IgD-negative memory B cell (primary cell): Measurements from ENCODE around the gene SYK. TPM values are rescaled to one million over a fixed set of nuclear protein-coding genes. Genes with fewer than 3 reads are reported as not detected.

Experiments used
- H3K27ac Mint-ChIP-seq, 3 donors: one replicate each; pipeline ENCODE4 v1.8.0; 2020 to 2022; ENCODE audit warnings: mild to moderate bottlenecking in 3 of 3, mixed read lengths in 3 of 3, moderate library complexity in 1 of 3
- H3K27me3 Mint-ChIP-seq: one replicate; pipeline ENCODE4 v1.8.0; 2021; ENCODE audit warnings: mixed read lengths
- H3K36me3 Mint-ChIP-seq: one replicate; pipeline ENCODE4 v1.8.0; 2020; ENCODE audit warnings: mild to moderate bottlenecking, mixed read lengths
- H3K4me1 Mint-ChIP-seq, 3 donors: one replicate each; pipeline ENCODE4 v1.8.0; 2020 to 2022; ENCODE audit warnings: mixed read lengths in 3 of 3, mild to moderate bottlenecking in 1 of 3
- H3K4me3 Mint-ChIP-seq, 4 donors: one replicate each; pipeline ENCODE4 v1.8.0; 2020 to 2022; ENCODE audit warnings: mild to moderate bottlenecking in 4 of 4, mixed read lengths in 4 of 4, moderate library complexity in 3 of 4
- H3K9me3 Mint-ChIP-seq, 3 donors: one replicate each; pipeline ENCODE4 v1.8.0; 2020 to 2021; ENCODE audit warnings: mixed read lengths in 3 of 3, mild to moderate bottlenecking in 1 of 3
- polyA plus RNA-seq: library from polyadenylated mRNA; unstranded; fragments of 300-500 nt; fragmentation: Illumina TruSeq; gene quantifications from one replicate; pipeline ENCODE4 v1.2.3, GENCODE V29; 2021

The SYK gene
- polyA plus RNA-seq, 1 donor from 2014 or later, result 314 TPM

DNA sequence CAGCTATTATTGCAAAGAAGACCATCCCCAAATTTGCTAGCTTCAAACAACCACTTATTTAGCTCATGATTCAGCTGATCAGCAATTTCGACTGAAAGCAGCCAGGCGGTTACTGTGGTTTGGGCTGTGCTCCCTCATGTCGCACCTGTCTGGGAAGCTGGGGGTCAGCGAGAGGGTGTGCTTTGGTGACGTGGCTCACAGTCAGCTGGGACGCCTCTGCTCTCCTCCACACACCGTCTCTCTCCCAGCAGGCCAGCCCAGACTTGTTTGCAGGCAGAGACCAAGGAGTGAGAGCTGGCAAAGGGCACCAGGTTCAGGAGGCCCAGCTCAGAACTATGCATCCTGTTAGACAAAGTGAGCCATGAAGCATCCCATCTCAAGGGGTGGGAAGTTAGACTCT is 140.9 kb downstream of the SYK start:
- Mint-ChIP-seq H3K36me3 (no peaks in the 10 kb centered on the region), H3K4me1 (peaks cover 0 to 3% (median 0%) of the 10 kb centered on the region in 3 donors), H3K27me3 (peaks cover 13% of the 10 kb centered on the region), H3K4me3 (no peak overlapping the region), H3K27ac (no peak overlapping the region), H3K9me3 (peaks cover 3 to 5% (median 4%) of the 10 kb centered on the region in 3 donors)

DNA sequence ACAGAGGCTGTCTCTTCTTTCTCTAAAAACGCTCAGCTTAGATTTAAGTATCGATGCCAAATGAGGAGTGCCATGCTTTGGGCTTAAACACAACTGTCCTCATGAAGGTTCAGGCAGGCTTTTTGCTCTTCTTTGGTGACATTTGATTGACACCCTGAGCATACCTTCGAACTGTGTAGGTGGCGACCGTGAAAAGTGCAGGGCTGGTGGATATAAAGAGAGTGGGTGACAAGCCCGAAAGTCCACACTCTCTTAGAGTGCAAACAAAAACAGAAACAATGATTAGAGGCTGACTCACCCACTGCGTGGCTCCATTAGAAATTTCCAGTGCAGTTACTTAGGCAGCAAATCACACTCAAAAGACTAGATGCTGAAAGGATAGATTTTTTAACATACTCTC is 141.7 kb downstream of the SYK start:
- Mint-ChIP-seq H3K4me1 (peaks cover 0 to 3% (median 0%) of the 10 kb centered on the region in 3 donors), H3K36me3 (no peaks in the 10 kb centered on the region), H3K27ac (no peak overlapping the region), H3K4me3 (no peak overlapping the region), H3K27me3 (peaks cover 13% of the 10 kb centered on the region), H3K9me3 (peaks cover 3 to 5% (median 4%) of the 10 kb centered on the region in 3 donors)

DNA sequence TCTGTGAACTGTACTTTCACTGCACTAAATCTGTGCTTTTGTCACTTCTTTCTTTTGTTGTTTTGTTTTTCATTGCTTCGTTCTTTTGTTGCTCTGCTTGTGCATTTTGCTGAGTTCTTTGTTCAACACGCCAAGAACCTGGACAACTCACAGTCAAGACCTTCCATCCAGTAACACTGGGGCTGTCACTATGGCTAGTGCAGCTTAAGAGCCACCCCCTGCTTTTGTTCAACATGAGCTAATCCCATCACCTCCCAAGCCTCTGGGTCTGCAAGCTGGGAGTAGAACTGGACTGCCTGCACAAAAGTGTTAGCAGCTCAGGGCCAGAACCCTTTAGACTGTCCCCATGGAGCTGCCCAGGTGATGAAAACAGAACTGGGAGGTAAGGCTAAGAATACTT is 143.7 kb downstream of the SYK start:
- no peak overlapping the region for H3K4me3 Mint-ChIP-seq
- no peaks in the 10 kb centered on the region for H3K36me3 Mint-ChIP-seq
- peaks cover 3 to 5% (median 4%) of the 10 kb centered on the region in 3 donors for H3K9me3 Mint-ChIP-seq
- peaks cover 16% of the 10 kb centered on the region for H3K27me3 Mint-ChIP-seq
- H3K27ac Mint-ChIP-seq, result peak overlapping the region in 1 of 3 donors; percentile 61
- H3K4me1 Mint-ChIP-seq, result peaks cover 0 to 3% (median 0%) of the 10 kb centered on the region in 3 donors

DNA sequence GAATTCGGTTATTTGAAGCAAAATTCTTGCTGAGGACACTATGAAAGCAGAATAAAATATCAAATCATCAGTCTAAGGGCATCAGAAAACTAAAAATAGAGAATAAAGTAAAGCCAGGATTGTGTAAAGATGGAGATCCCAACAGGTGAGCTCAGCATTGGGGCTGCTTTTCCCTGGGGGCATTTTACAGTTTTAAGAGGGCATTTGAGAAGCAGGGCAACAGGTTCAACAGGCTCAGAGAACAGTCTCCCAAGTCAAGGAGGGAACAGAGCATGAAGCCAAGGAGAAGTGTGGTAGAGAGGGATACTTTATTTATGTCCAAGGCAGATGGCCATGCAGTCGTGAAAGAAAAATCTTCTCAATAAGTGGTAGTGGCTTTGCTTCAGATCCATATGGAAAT is 145.4 kb downstream of the SYK start:
- H3K4me1 Mint-ChIP-seq, result no peaks in the 10 kb centered on the region
- H3K36me3 Mint-ChIP-seq, result no peaks in the 10 kb centered on the region
- H3K9me3 Mint-ChIP-seq, result peaks cover 0 to 4% (median 0%) of the 10 kb centered on the region in 3 donors
- H3K27me3 Mint-ChIP-seq, result peaks cover 13% of the 10 kb centered on the region
- no peak overlapping the region for H3K4me3 Mint-ChIP-seq
- peak overlapping the region in 1 of 3 donors; percentile 83 for H3K27ac Mint-ChIP-seq

Other genes starting within 250 kb of the SYK start
- not detected for gene DIRAS2, start 159.0 kb upstream of the SYK start, polyA plus RNA-seq